ENCODE measurements around the gene MED13. TPM values are rescaled to one million over a fixed set of nuclear protein-coding genes. Genes with fewer than 3 reads are reported as not detected.

Gene MED13
- total and polyA plus RNA-seq, 5 donors from 2014 or later: 3.9 to 107 (median 5.9) TPM

- Mint-ChIP-seq H3K9me3 (peaks cover 0 to 3% (median 0%) of the 10 kb centered on the region in 7 donors), H3K27ac (peak overlapping the region in 2 of 3 donors; percentile 2 to 23), H3K4me3 (peak overlapping the region; percentile 96 to 99 (median 98)), H3K4me1 (peaks cover 13 to 69% (median 56%) of the 10 kb centered on the region in 4 donors), H3K36me3 (peaks cover 17% of the 10 kb centered on the region), H3K27me3 (peaks cover 9% of the 10 kb centered on the region)
- no peak for ATAC-seq (ENCODE audit: low read depth in 2 of 2)
- Histone ChIP-seq H3K27me3 (ENCODE audit: control insufficient read depth, insufficient read depth, low read length) (no peaks in the 10 kb centered on the region), H3K4me3 (ENCODE audit: low read depth, low read length) (peak overlapping the region; percentile 97), H3K27ac (ENCODE audit: insufficient read depth, low read length, poor library complexity, severe bottlenecking) (no peak overlapping the region), H3K36me3 (ENCODE audit: control insufficient read depth, insufficient read depth, low read length) (peaks cover 27% of the 10 kb centered on the region), H3K4me1 (ENCODE audit: control insufficient read depth, insufficient read depth, low read length, poor library complexity, severe bottlenecking) (peaks cover 44% of the 10 kb centered on the region), H3K9me3 (ENCODE audit: control insufficient read depth in 2 of 2, low read length in 2 of 2) (no peaks in the 10 kb centered on the region)
- DNase-seq: no peak
Measured at GRCh38 chr17:62062302-62062701, 2.8 kb downstream of the MED13 start.

GRCh38 chr17:62059414-62059813 lies 5.7 kb downstream of the MED13 start:
- H3K27me3 ChIP-seq (ENCODE audit: control insufficient read depth, insufficient read depth, low read length): no peaks in the 10 kb centered on the region
- peaks cover 31% of the 10 kb centered on the region for H3K36me3 ChIP-seq (ENCODE audit: control insufficient read depth, insufficient read depth, low read length)
- no peaks in the 10 kb centered on the region for H3K9me3 ChIP-seq (ENCODE audit: control insufficient read depth in 2 of 2, low read length in 2 of 2)
- H3K36me3 Mint-ChIP-seq: peaks cover 23% of the 10 kb centered on the region
- H3K4me1 Mint-ChIP-seq: peaks cover 22 to 83% (median 66%) of the 10 kb centered on the region in 4 donors
- DNase-seq: no peak
- H3K27ac ChIP-seq (ENCODE audit: insufficient read depth, low read length, poor library complexity, severe bottlenecking): no peak overlapping the region
- no peaks in the 10 kb centered on the region for H3K9me3 Mint-ChIP-seq
- peak overlapping the region; percentile 7 to 83 (median 46) for H3K4me3 Mint-ChIP-seq
- peak overlapping the region in 2 of 3 donors; percentile 1 to 38 for H3K27ac Mint-ChIP-seq
- peaks cover 50% of the 10 kb centered on the region for H3K4me1 ChIP-seq (ENCODE audit: control insufficient read depth, insufficient read depth, low read length, poor library complexity, severe bottlenecking)
- ATAC-seq (ENCODE audit: low read depth in 2 of 2): no peak
- H3K4me3 ChIP-seq (ENCODE audit: low read depth, low read length): peak overlapping the region; percentile 4
- peaks cover 5% of the 10 kb centered on the region for H3K27me3 Mint-ChIP-seq

- H3K36me3 Mint-ChIP-seq: peaks cover 23% of the 10 kb centered on the region
- ATAC-seq (ENCODE audit: low read depth in 2 of 2) (no peak), DNase-seq (no peak)
- H3K27me3 Mint-ChIP-seq: no peaks in the 10 kb centered on the region
- H3K4me3 Mint-ChIP-seq: peak overlapping the region; percentile 32 to 56 (median 36)
- peaks cover 25 to 82% (median 62%) of the 10 kb centered on the region in 4 donors for H3K4me1 Mint-ChIP-seq
- no peak overlapping the region for H3K27ac ChIP-seq (ENCODE audit: insufficient read depth, low read length, poor library complexity, severe bottlenecking)
- H3K36me3 ChIP-seq (ENCODE audit: control insufficient read depth, insufficient read depth, low read length): peaks cover 34% of the 10 kb centered on the region
- no peak overlapping the region for H3K27ac Mint-ChIP-seq
- H3K27me3 ChIP-seq (ENCODE audit: control insufficient read depth, insufficient read depth, low read length): no peaks in the 10 kb centered on the region
- peaks cover 54% of the 10 kb centered on the region for H3K4me1 ChIP-seq (ENCODE audit: control insufficient read depth, insufficient read depth, low read length, poor library complexity, severe bottlenecking)
- H3K9me3 ChIP-seq (ENCODE audit: control insufficient read depth in 2 of 2, low read length in 2 of 2): no peaks in the 10 kb centered on the region
- H3K4me3 ChIP-seq (ENCODE audit: low read depth, low read length): no peak overlapping the region
- no peaks in the 10 kb centered on the region for H3K9me3 Mint-ChIP-seq
Measured at GRCh38 chr17:62058611-62059010, 6.5 kb downstream of the MED13 start.

GRCh38 chr17:62057696-62058095 lies 7.4 kb downstream of the MED13 start:
- H3K36me3 Mint-ChIP-seq: peaks cover 22% of the 10 kb centered on the region
- no peaks in the 10 kb centered on the region for H3K27me3 ChIP-seq (ENCODE audit: control insufficient read depth, insufficient read depth, low read length)
- DNase-seq (no peak), ATAC-seq (ENCODE audit: low read depth in 2 of 2) (no peak)
- peaks cover 28 to 81% (median 60%) of the 10 kb centered on the region in 4 donors for H3K4me1 Mint-ChIP-seq
- no peak overlapping the region for H3K4me3 ChIP-seq (ENCODE audit: low read depth, low read length)
- H3K27me3 Mint-ChIP-seq: no peaks in the 10 kb centered on the region
- H3K9me3 Mint-ChIP-seq: no peaks in the 10 kb centered on the region
- H3K36me3 ChIP-seq (ENCODE audit: control insufficient read depth, insufficient read depth, low read length): peaks cover 41% of the 10 kb centered on the region
- peak overlapping the region in 2 of 4 donors; percentile 15 to 36 for H3K4me3 Mint-ChIP-seq
- H3K9me3 ChIP-seq (ENCODE audit: control insufficient read depth in 2 of 2, low read length in 2 of 2): no peaks in the 10 kb centered on the region
- no peak overlapping the region for H3K27ac ChIP-seq (ENCODE audit: insufficient read depth, low read length, poor library complexity, severe bottlenecking)
- peak overlapping the region in 2 of 3 donors; percentile 42 to 75 for H3K27ac Mint-ChIP-seq
- H3K4me1 ChIP-seq (ENCODE audit: control insufficient read depth, insufficient read depth, low read length, poor library complexity, severe bottlenecking): peaks cover 45% of the 10 kb centered on the region

GRCh38 chr17:62052765-62053338 lies 12.2 kb downstream of the MED13 start:
- H3K4me3 Mint-ChIP-seq: no peak overlapping the region
- no peak for DNase-seq
- H3K9me3 Mint-ChIP-seq: no peaks in the 10 kb centered on the region
- Histone ChIP-seq H3K9me3 (ENCODE audit: control insufficient read depth in 2 of 2, low read length in 2 of 2) (no peaks in the 10 kb centered on the region), H3K4me1 (ENCODE audit: control insufficient read depth, insufficient read depth, low read length, poor library complexity, severe bottlenecking) (peaks cover 19% of the 10 kb centered on the region), H3K36me3 (ENCODE audit: control insufficient read depth, insufficient read depth, low read length) (peaks cover 53% of the 10 kb centered on the region), H3K27me3 (ENCODE audit: control insufficient read depth, insufficient read depth, low read length) (no peaks in the 10 kb centered on the region), H3K27ac (ENCODE audit: insufficient read depth, low read length, poor library complexity, severe bottlenecking) (no peak overlapping the region), H3K4me3 (ENCODE audit: low read depth, low read length) (no peak overlapping the region)
- H3K27me3 Mint-ChIP-seq: no peaks in the 10 kb centered on the region
- H3K36me3 Mint-ChIP-seq: peaks cover 41% of the 10 kb centered on the region
- no peak for ATAC-seq (ENCODE audit: low read depth in 2 of 2)
- H3K4me1 Mint-ChIP-seq: peaks cover 43 to 73% (median 60%) of the 10 kb centered on the region in 4 donors
- H3K27ac Mint-ChIP-seq: peak overlapping the region in 2 of 3 donors; percentile 29 to 30

GRCh38 chr17:62051053-62051452 lies 14.0 kb downstream of the MED13 start:
- Mint-ChIP-seq H3K4me1 (peaks cover 35 to 65% (median 52%) of the 10 kb centered on the region in 4 donors), H3K36me3 (peaks cover 42% of the 10 kb centered on the region), H3K4me3 (peak overlapping the region in 1 of 4 donors; percentile 44), H3K27me3 (no peaks in the 10 kb centered on the region), H3K9me3 (no peaks in the 10 kb centered on the region), H3K27ac (peak overlapping the region in 1 of 3 donors; percentile 14)
- Histone ChIP-seq H3K27ac (ENCODE audit: insufficient read depth, low read length, poor library complexity, severe bottlenecking) (no peak overlapping the region), H3K36me3 (ENCODE audit: control insufficient read depth, insufficient read depth, low read length) (peaks cover 65% of the 10 kb centered on the region), H3K9me3 (ENCODE audit: control insufficient read depth in 2 of 2, low read length in 2 of 2) (no peaks in the 10 kb centered on the region), H3K4me1 (ENCODE audit: control insufficient read depth, insufficient read depth, low read length, poor library complexity, severe bottlenecking) (peaks cover 19% of the 10 kb centered on the region), H3K4me3 (ENCODE audit: low read depth, low read length) (no peak overlapping the region), H3K27me3 (ENCODE audit: control insufficient read depth, insufficient read depth, low read length) (no peaks in the 10 kb centered on the region)
- ATAC-seq (ENCODE audit: low read depth in 2 of 2) (no peak), DNase-seq (no peak)

GRCh38 chr17:62049299-62049698 lies 15.8 kb downstream of the MED13 start:
- DNase-seq: no peak

GRCh38 chr17:62048262-62048661 lies 16.8 kb downstream of the MED13 start:
- no peak overlapping the region for H3K4me3 ChIP-seq (ENCODE audit: low read depth, low read length)
- Mint-ChIP-seq H3K36me3 (peaks cover 43% of the 10 kb centered on the region), H3K9me3 (no peaks in the 10 kb centered on the region), H3K4me1 (peaks cover 39 to 78% (median 56%) of the 10 kb centered on the region in 4 donors), H3K4me3 (peak overlapping the region in 1 of 4 donors; percentile 35), H3K27me3 (no peaks in the 10 kb centered on the region), H3K27ac (peak overlapping the region; percentile 55 to 81 (median 74))
- peaks cover 26% of the 10 kb centered on the region for H3K4me1 ChIP-seq (ENCODE audit: control insufficient read depth, insufficient read depth, low read length, poor library complexity, severe bottlenecking)
- no peak for ATAC-seq (ENCODE audit: low read depth in 2 of 2)
- H3K27ac ChIP-seq (ENCODE audit: insufficient read depth, low read length, poor library complexity, severe bottlenecking): no peak overlapping the region
- H3K27me3 ChIP-seq (ENCODE audit: control insufficient read depth, insufficient read depth, low read length): no peaks in the 10 kb centered on the region
- no peak for DNase-seq
- H3K9me3 ChIP-seq (ENCODE audit: control insufficient read depth in 2 of 2, low read length in 2 of 2): no peaks in the 10 kb centered on the region
- H3K36me3 ChIP-seq (ENCODE audit: control insufficient read depth, insufficient read depth, low read length): peaks cover 74% of the 10 kb centered on the region

More at GRCh38 chr17:62049299-62049698, 15.8 kb downstream of the MED13 start:
- peaks cover 43% of the 10 kb centered on the region for H3K36me3 Mint-ChIP-seq
- no peaks in the 10 kb centered on the region for H3K27me3 Mint-ChIP-seq
- Histone ChIP-seq H3K4me1 (ENCODE audit: control insufficient read depth, insufficient read depth, low read length, poor library complexity, severe bottlenecking) (peaks cover 20% of the 10 kb centered on the region), H3K4me3 (ENCODE audit: low read depth, low read length) (no peak overlapping the region), H3K27ac (ENCODE audit: insufficient read depth, low read length, poor library complexity, severe bottlenecking) (no peak overlapping the region), H3K9me3 (ENCODE audit: control insufficient read depth in 2 of 2, low read length in 2 of 2) (no peaks in the 10 kb centered on the region), H3K27me3 (ENCODE audit: control insufficient read depth, insufficient read depth, low read length) (no peaks in the 10 kb centered on the region), H3K36me3 (ENCODE audit: control insufficient read depth, insufficient read depth, low read length) (peaks cover 74% of the 10 kb centered on the region)
- H3K27ac Mint-ChIP-seq: peak overlapping the region in 2 of 3 donors; percentile 36 to 55
- H3K4me1 Mint-ChIP-seq: peaks cover 37 to 73% (median 53%) of the 10 kb centered on the region in 4 donors
- peak overlapping the region in 2 of 4 donors; percentile 36 to 61 for H3K4me3 Mint-ChIP-seq
- no peak for ATAC-seq (ENCODE audit: low read depth in 2 of 2)
- H3K9me3 Mint-ChIP-seq: no peaks in the 10 kb centered on the region
